K562 (cell line): Measurements from ENCODE around the gene HDHD5.

ENCODE experiments used
- ARNT ChIP-seq, 2 experiments: fragments of 450-650 bp; IDR thresholded peaks; 2 replicates each; pipeline ENCODE4 v1.6.1; 2016; ENCODE audit warnings: mild to moderate bottlenecking in 1 of 2
- BDP1 ChIP-seq: IDR thresholded peaks from 3 replicates; pipeline ENCODE4 v1.6.1; 2011; ENCODE audit not compliant: insufficient read length, insufficient read depth
- CTCF ChIP-seq, 3 experiments: IDR thresholded peaks in 2 of 3; conservative IDR thresholded peaks in 1 of 3; 2 replicates each; pipeline ENCODE4 v1.5.1; 2011 to 2012; ENCODE audit warnings: low read length in 3 of 3, mild to moderate bottlenecking in 3 of 3, control low read depth in 2 of 3, improper control_type of control experiment in 1 of 3, inconsistent platforms in 1 of 3, low read depth in 1 of 3, mixed read lengths in 1 of 3, moderate library complexity in 1 of 3; ENCODE audit not compliant: insufficient read depth in 2 of 3
- FOSL1 ChIP-seq: fragments of 200-800 bp; sonication (Bioruptor generic); conservative IDR thresholded peaks from 2 replicates; pipeline ENCODE4 v1.6.1; 2016; ENCODE audit warnings: missing genetic modification characterization, missing compliant biosample characterization
- MEIS2 ChIP-seq: fragments of 450-650 bp; IDR thresholded peaks from 2 replicates; pipeline ENCODE4 v1.6.1; 2014; ENCODE audit warnings: mild to moderate bottlenecking; ENCODE audit not compliant: partially characterized antibody
- NCOA1 ChIP-seq: fragments of 450-650 bp; IDR thresholded peaks from 2 replicates; pipeline ENCODE4 v1.6.1; 2016; ENCODE audit warnings: low read depth
- POLR2A ChIP-seq: fragments of 450-650 bp; conservative IDR thresholded peaks from 2 replicates; pipeline ENCODE4 v1.6.1; 2016
- TCF7L2 ChIP-seq: fragments of 150-350 bp; IDR thresholded peaks from 2 replicates; pipeline ENCODE4 v1.6.1; 2016; ENCODE audit warnings: low read depth, mild to moderate bottlenecking, low read length, moderate library complexity
- TEAD2 ChIP-seq: fragments of 450-650 bp; IDR thresholded peaks from 2 replicates; pipeline ENCODE4 v1.6.1; 2016; ENCODE audit warnings: missing genetic modification characterization, control low read depth, missing compliant biosample characterization
- TEAD4 ChIP-seq, 2 experiments: sonication (generic) in 1 of 2; formaldehyde crosslinking in 1 of 2; IDR thresholded peaks; 2 replicates each; pipeline versions ENCODE4 v1.6.1 to v1.8.0; 2012 to 2022; ENCODE audit warnings: borderline replicate concordance in 1 of 2, inconsistent platforms in 1 of 2, low read length in 1 of 2, mild to moderate bottlenecking in 1 of 2, missing genetic modification reagents in 1 of 2
- ZFP36 ChIP-seq: fragments of 150-350 bp; IDR thresholded peaks from 2 replicates; pipeline ENCODE4 v1.6.1; 2018; ENCODE audit warnings: low read length, low read depth; ENCODE audit not compliant: partially characterized antibody
- ZNF263 ChIP-seq: sonication (generic); formaldehyde crosslinking; IDR thresholded peaks from 2 replicates; pipeline ENCODE4 v1.8.0; 2022; ENCODE audit warnings: mild to moderate bottlenecking, missing genetic modification reagents, borderline replicate concordance
- TF ChIP-seq, protein P1 (sequence below): fragments of 250-450 bp; sonication (Bioruptor Pico); IDR thresholded peaks from 2 replicates; pipeline ENCODE4 v1.5.0; 2020; ENCODE audit warnings: mild to moderate bottlenecking, borderline replicate concordance

DNA sequence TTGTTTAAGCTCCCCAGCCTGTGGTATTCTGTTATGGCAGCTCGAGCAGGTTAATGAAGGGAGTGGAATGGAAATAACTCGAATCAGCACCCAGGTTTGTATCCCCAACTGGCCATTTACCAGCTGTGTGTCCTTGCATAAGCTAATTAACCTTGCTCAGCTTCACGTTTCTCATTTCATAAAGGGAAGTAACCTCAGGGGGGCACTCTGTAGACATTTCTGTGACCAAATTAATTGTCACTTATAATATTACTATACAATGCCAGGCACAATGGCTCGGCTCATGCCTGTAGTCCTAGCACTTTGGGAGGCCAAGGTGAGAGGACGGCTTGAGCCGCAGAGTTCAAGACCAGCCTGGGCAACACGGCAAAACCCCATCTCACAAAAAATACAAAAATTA is 46.4 kb upstream of the HDHD5 start:
- TF ChIP-seq ARNT (IDR thresholded peaks at IDR 0.05), result no peak
- TF ChIP-seq BDP1, result no peak
- TF ChIP-seq TEAD2 (tag), result no peak
- TF ChIP-seq CTCF (IDR thresholded peaks at IDR 0.05 in 2 of 3, conservative IDR thresholded peaks at IDR 0.05 in 1 of 3; ENCODE audit: insufficient read depth in 2 of 3, low read depth in 1 of 3, low read length in 3 of 3), result 0 out of 6 replicates have a peak, but pooled peaks of 2 of the 3 experiments have one; percentile 9 to 10
- no peak for TF ChIP-seq MEIS2
- TF ChIP-seq FOSL1, result no peak
- TF ChIP-seq TCF7L2, result no peak
- TF ChIP-seq TEAD4 (IDR thresholded peaks at IDR 0.05; ENCODE audit: low read length), result no peak
- no peak for TF ChIP-seq TEAD4 (CRISPR knock-in tag; IDR thresholded peaks at IDR 0.05; ENCODE audit: borderline replicate concordance)
- TF ChIP-seq NCOA1, result no peak
- TF ChIP-seq ZNF263 (CRISPR knock-in tag), result no peak
- no peak for TF ChIP-seq POLR2A
- TF ChIP-seq, protein P1, sequence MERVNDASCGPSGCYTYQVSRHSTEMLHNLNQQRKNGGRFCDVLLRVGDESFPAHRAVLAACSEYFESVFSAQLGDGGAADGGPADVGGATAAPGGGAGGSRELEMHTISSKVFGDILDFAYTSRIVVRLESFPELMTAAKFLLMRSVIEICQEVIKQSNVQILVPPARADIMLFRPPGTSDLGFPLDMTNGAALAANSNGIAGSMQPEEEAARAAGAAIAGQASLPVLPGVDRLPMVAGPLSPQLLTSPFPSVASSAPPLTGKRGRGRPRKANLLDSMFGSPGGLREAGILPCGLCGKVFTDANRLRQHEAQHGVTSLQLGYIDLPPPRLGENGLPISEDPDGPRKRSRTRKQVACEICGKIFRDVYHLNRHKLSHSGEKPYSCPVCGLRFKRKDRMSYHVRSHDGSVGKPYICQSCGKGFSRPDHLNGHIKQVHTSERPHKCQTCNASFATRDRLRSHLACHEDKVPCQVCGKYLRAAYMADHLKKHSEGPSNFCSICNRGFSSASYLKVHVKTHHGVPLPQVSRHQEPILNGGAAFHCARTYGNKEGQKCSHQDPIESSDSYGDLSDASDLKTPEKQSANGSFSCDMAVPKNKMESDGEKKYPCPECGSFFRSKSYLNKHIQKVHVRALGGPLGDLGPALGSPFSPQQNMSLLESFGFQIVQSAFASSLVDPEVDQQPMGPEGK (CRISPR knock-in tag), result no peak
- TF ChIP-seq ZFP36, result no peak
